ENCODE data around the gene LENG1. TPM values are rescaled to one million over a fixed set of nuclear protein-coding genes. Genes with fewer than 3 reads are reported as not detected.

Gene LENG1
- total and polyA plus RNA-seq, 9 of the 15 experiments (the other 6 are each of a cell fraction or from before 2014, with no cell fraction given), result 0.30 to 10.5 (median 4.7) TPM

- TF ChIP-seq NRF1 (conservative IDR thresholded peaks at IDR 0.05 in 1 of 2, IDR thresholded peaks at IDR 0.05 in 1 of 2), result peak; percentile 51 to 61
- TF ChIP-seq KLF16 (IDR thresholded peaks at IDR 0.05), result 0 out of 2 replicates have a peak, but pooled peaks have one; percentile 7
These were observed 5.0 kb upstream of the LENG1 start (continued) for GRCh38 chr19:54164369-54165068.

- H3K79me2 ChIP-seq (ENCODE audit: control insufficient read depth, insufficient read depth, low read length), result peaks cover 18% of the 10 kb centered on the region; the same call in 2 of the 3 replicates
- no peaks in the 10 kb centered on the region for H3K9me3 ChIP-seq (replicated peaks; ENCODE audit: control insufficient read depth, insufficient read depth, low read depth, low read length)
- H3K4me3 ChIP-seq, result peak overlapping the region; percentile 43
- 34% methylated on average over 12 of the region's 14 CpGs for WGBS (ENCODE audit: insufficient coverage, low coverage, missing lambda C conversion rate)
- peaks cover 5% of the 10 kb centered on the region; the same call in 1 of the 3 replicates for H3K36me3 ChIP-seq (ENCODE audit: control insufficient read depth, insufficient read depth, low read length)
- H3K4me1 ChIP-seq (replicated peaks in 1 of 2; ENCODE audit: control insufficient read depth in 2 of 2, insufficient read depth in 2 of 2, low read length in 2 of 2), result peaks cover 21 to 50% of the 10 kb centered on the region in 2 experiments
- CTCF ChIA-PET (ENCODE audit: low intra/inter-chr PET ratio), result no interaction called here
- peak overlapping the region; percentile 68 for H2AFZ ChIP-seq (ENCODE audit: low read depth, low read length)
- intact Hi-C loops (cut with micrococcal nuclease), result no loop called here
- POLR2A ChIA-PET, result no interaction called here
- TF ChIP-seq ZMIZ1 (IDR thresholded peaks at IDR 0.05; ENCODE audit: low read depth in 2 of 2, low read length in 2 of 2) (no peak), RBBP5 (IDR thresholded peaks at IDR 0.05; ENCODE audit: borderline replicate concordance, insufficient read depth, low read length, poor library complexity, severe bottlenecking) (peak; percentile 29)
- H3K9me1 ChIP-seq (ENCODE audit: control insufficient read depth, insufficient read depth, low read length), result no peaks in the 10 kb centered on the region
- H3K27ac ChIP-seq (ENCODE audit: extremely low read depth, low read depth, low read length), result peak overlapping the region; percentile 42; the same call in 1 of the 3 replicates
- in situ Hi-C loops (cut with MboI), result loop anchor here (5.0 kb wide), 1 partner anchor 64 kb away; no protein-coding TSS in a partner anchor
- peak overlapping the region in 1 of 2 experiments; percentile 84; a peak in 2 of 4 replicates for H3K9ac ChIP-seq (ENCODE audit: insufficient read depth in 1 of 2, low read depth in 2 of 2, low read length in 2 of 2)
- H3K4me2 ChIP-seq (ENCODE audit: insufficient read depth, low read length), result peak overlapping the region; percentile 74
- DNase-seq (ENCODE audit: extremely low read depth in 1 of 4, low spot score in 3 of 4), result no peak
- BruUV-seq (replicated peaks), result no TSS peak
- no peaks in the 10 kb centered on the region for H3K27me3 ChIP-seq (ENCODE audit: control insufficient read depth in 2 of 2, insufficient read depth in 2 of 2, low read length in 2 of 2)
- 0 out of 2 replicates have a peak, but pooled peaks cover 10% of the 10 kb centered on the region for H4K20me1 ChIP-seq (replicated peaks; ENCODE audit: control insufficient read depth, insufficient read depth, low read length)
- no peak for FAIRE-seq
- ATAC-seq, result no peak
These were observed 3.4 kb upstream of the LENG1 start for GRCh38 chr19:54162884-54163283.

Data from K562 (cell line).